Activated CD4-positive, alpha-beta T cell treated with anti-CD3 and anti-CD28 coated beads for 36 hours (primary cell): ENCODE measurements around the gene TRIM14. TPM values are rescaled to one million over a fixed set of nuclear protein-coding genes. Genes with fewer than 3 reads are reported as not detected.

Source experiments
- ATAC-seq: fragments of 200-7000 bp; cut with Tn5 transposase; one replicate; pipeline ENCODE4 v1.10.0; 2021; ENCODE audit warnings: mild to moderate bottlenecking, moderate library complexity
- CTCF ChIA-PET: fragments of 350-600 bp; sonication (Branson Sonifier 250); formaldehyde crosslinking; loops from one replicate; lab custom pipeline; 2021; ENCODE audit warnings: antibody characterized with exemption; lab: Charles Lee
- POLR2A ChIA-PET: fragments of 350-600 bp; sonication (Branson Sonifier 250); formaldehyde crosslinking; loops from one replicate; lab custom pipeline; 2021; ENCODE audit warnings: antibody characterized with exemption, inconsistent platforms; lab: Charles Lee
- DNase-seq: peaks from one replicate; pipeline ENCODE4 v3.0.0-alpha.2; 2020
- H3K27ac Mint-ChIP-seq: one replicate; pipeline ENCODE4 v1.8.0; 2021; ENCODE audit warnings: mixed read lengths
- H3K27me3 Mint-ChIP-seq: one replicate; pipeline ENCODE4 v1.8.0; 2021; ENCODE audit warnings: mixed read lengths
- H3K36me3 Mint-ChIP-seq: one replicate; pipeline ENCODE4 v1.8.0; 2021; ENCODE audit warnings: low read depth, mixed read lengths
- H3K4me1 Mint-ChIP-seq: one replicate; pipeline ENCODE4 v1.8.0; 2021; ENCODE audit warnings: mixed read lengths
- H3K4me3 Mint-ChIP-seq: one replicate; pipeline ENCODE4 v1.8.0; 2021; ENCODE audit warnings: mild to moderate bottlenecking, moderate library complexity, mixed read lengths
- H3K9me3 Mint-ChIP-seq: one replicate; pipeline ENCODE4 v1.8.0; 2021; ENCODE audit warnings: low read depth, mixed read lengths
- intact Hi-C, 2 experiments: fragments of 100-400 bp; cut with DNase I in 1 of 2; cut with micrococcal nuclease in 1 of 2; formaldehyde crosslinking; loops; one replicate each; pipeline versions ENCODE4 v1.14.2 to v1.15.1; 2022 to 2024; cut with DNase I, micrococcal nuclease
- total RNA-seq, 2 experiments: library from RNA; stranded (reverse); gene quantifications; one replicate each; pipeline ENCODE4 v1.2.3, GENCODE V29; 2021

TRIM14 gene
- total RNA-seq, 2 experiments from 2014 or later, result 54.6 to 59.6 TPM

DNA sequence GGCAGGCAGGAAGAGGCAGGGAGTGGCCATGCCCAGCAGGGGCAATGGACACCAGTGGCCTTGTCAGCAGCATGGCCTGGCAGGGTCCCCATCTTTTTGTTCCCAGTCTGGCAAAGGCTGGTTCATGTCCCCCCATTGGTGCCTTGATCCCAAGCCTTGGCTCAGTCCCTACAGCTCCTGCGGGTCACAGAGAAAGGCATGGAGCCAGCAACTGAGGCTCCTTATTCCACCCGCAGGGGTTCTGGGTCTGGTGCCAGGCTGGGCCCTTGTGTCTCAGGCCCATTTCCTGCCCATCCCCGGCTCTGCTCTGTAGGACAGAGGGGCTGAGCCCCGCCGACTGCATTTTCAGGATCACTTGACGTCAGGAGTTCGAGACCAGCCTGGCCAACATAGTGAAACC, 14.0 kb downstream of the TRIM14 start:
- Mint-ChIP-seq H3K36me3 (peaks cover 55% of the 10 kb centered on the region), H3K27ac (peak overlapping the region; percentile 92), H3K4me3 (no peak overlapping the region), H3K4me1 (peaks cover 91% of the 10 kb centered on the region), H3K9me3 (no peaks in the 10 kb centered on the region), H3K27me3 (no peaks in the 10 kb centered on the region)
- no peak for ATAC-seq
- intact Hi-C loops, result loop anchor here in 1 of 2 experiments (10.0 kb wide), 3 partner anchors 410 to 1000 kb away; partner anchors contain the start of genes ANKS6, TGFBR1 and XPA
- ChIA-PET POLR2A (interaction anchor here (0.6 kb wide), 1 partner anchor 56 kb away, joined by 3 read pairs; no protein-coding TSS in a partner anchor), CTCF (interaction anchor here (1.0 kb wide), 1 partner anchor 30 kb away, joined by 4 read pairs; no protein-coding TSS in a partner anchor)
- DNase-seq, result no peak

DNA sequence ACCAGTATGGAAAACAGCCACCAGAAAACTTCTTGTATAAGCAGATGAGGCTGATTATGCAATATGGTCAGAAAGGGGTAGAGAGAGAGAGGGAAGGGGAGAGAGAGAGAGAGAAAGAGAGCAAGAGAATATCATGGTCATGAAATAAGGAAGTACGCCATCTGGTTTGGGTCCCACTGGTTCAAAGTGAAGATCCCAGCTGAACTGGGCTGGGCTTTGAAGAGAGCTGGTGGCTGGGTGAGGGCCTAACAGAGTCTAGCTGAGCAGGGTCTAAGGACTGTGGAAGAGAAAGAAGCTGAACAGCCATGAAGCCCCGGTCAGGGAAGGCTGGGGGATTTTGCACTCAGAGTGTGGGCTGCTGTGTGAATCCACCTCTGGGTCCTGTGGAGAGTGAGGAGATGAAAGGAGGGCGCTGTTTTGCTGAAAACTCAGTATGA, 14.6 kb downstream of the TRIM14 start:
- no peaks in the 10 kb centered on the region for H3K27me3 Mint-ChIP-seq
- no peaks in the 10 kb centered on the region for H3K9me3 Mint-ChIP-seq
- peaks cover 54% of the 10 kb centered on the region for H3K36me3 Mint-ChIP-seq
- ChIA-PET CTCF (interaction anchor here (1.7 kb wide), 1 partner anchor 14 kb away, joined by 10 read pairs; the partner anchor contains the start of gene TRIM14), POLR2A (interaction anchor here (0.6 to 1.4 kb wide), 2 partner anchors 14 to 56 kb away, joined by 3 to 5 read pairs; partner anchors contain the start of gene TRIM14)
- DNase-seq (no peak), ATAC-seq (no peak)
- H3K4me3 Mint-ChIP-seq, result peak overlapping the region; percentile 8
- H3K27ac Mint-ChIP-seq, result peak overlapping the region; percentile 92
- intact Hi-C loops, result loop anchor here (5.0 to 10.0 kb wide), 5 partner anchors 47 to 1000 kb away; partner anchors contain the start of genes ANKS6 (in 1 of the 2), NANS (in 1 of the 2), TGFBR1 (in 1 of the 2) and XPA (in 1 of the 2)
- H3K4me1 Mint-ChIP-seq, result peaks cover 91% of the 10 kb centered on the region

DNA sequence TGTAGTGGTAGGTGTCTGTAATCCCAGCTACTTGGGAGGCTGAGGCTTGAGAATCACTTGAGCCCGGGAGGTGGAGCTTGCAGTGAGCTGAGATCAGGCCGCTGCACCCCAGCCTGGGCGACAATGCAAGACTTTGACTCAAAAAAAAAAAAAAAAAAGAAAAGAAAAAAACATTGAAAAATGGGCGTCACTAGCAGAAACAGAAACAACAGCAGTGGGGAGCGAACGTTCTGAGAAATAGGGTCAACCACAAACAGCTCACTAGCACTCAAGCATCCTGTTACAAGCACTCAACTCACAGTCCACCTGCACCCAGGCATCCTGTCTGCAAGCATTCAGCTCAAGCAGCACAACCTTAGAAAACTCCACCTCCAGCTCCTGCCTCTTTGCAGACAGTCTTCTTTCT, 17.2 kb downstream of the TRIM14 start:
- Mint-ChIP-seq H3K4me3 (peak overlapping the region; percentile 49), H3K27me3 (no peaks in the 10 kb centered on the region), H3K4me1 (peaks cover 84% of the 10 kb centered on the region), H3K9me3 (no peaks in the 10 kb centered on the region), H3K27ac (peak overlapping the region; percentile 95), H3K36me3 (peaks cover 46% of the 10 kb centered on the region)
- DNase-seq, result peak; percentile 86
- POLR2A ChIA-PET, result interaction anchor here (0.6 to 0.8 kb wide), 6 partner anchors 15 to 904 kb away, joined by 3 to 9 read pairs (median 4); partner anchors contain the start of gene TRIM14
- CTCF ChIA-PET, result interaction anchor here (0.6 to 1.5 kb wide), 14 partner anchors 9 to 201 kb away, joined by 3 to 7 read pairs (median 3); partner anchors contain the start of gene NANS
- ATAC-seq, result peak; percentile 96
- intact Hi-C loops, result loop anchor here (1.0 to 10.0 kb wide), 13 partner anchors 16 to 1003 kb away; partner anchors contain the start of genes NANS (in 2 of the 2), ANKS6 (in 1 of the 2), ANP32B (in 1 of the 2) and TBC1D2 (in 1 of the 2)

DNA sequence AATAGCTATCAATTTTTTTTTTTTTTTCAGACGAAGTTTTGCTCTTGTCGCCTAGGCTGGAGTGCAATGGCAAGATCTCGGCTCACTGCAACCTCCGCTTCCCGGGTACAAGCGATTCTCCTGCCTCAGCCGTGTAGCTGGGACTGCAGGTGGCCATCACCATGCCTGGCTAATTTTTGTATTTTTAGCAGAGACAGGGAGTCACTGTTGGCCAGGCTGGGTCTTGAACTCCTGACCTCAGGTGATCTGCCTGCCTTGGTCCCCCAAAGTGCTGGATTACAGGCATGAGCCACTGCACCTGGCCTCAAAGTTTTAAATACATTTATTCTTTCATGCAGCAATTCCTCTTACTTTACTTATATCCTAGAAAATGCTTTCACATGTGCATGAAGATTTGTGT, 17.6 kb downstream of the TRIM14 start:
- ChIA-PET CTCF (interaction anchor here (0.6 to 1.5 kb wide), 13 partner anchors 9 to 200 kb away, joined by 3 to 7 read pairs (median 3); no protein-coding TSS in a partner anchor), POLR2A (interaction anchor here (0.6 to 0.7 kb wide), 6 partner anchors 17 to 904 kb away, joined by 3 to 9 read pairs (median 4); partner anchors contain the start of gene TRIM14)
- Mint-ChIP-seq H3K4me1 (peaks cover 85% of the 10 kb centered on the region), H3K9me3 (no peaks in the 10 kb centered on the region), H3K27ac (peak overlapping the region; percentile 95), H3K36me3 (peaks cover 45% of the 10 kb centered on the region), H3K27me3 (no peaks in the 10 kb centered on the region), H3K4me3 (peak overlapping the region; percentile 49)
- intact Hi-C loops, result loop anchor here (1.0 to 10.0 kb wide), 6 partner anchors 26 to 1003 kb away; partner anchors contain the start of genes ANKS6 (in 1 of the 2), NANS (in 1 of the 2), TGFBR1 (in 1 of the 2) and XPA (in 1 of the 2)
- ATAC-seq (no peak), DNase-seq (no peak)

GRCh38 chr9:98100456-98100855, 18.6 kb downstream of the TRIM14 start:
- no peaks in the 10 kb centered on the region for H3K9me3 Mint-ChIP-seq
- no peaks in the 10 kb centered on the region for H3K27me3 Mint-ChIP-seq
- DNase-seq, result no peak
- intact Hi-C loops, result loop anchor here (5.0 to 10.0 kb wide), 5 partner anchors 43 to 1004 kb away; partner anchors contain the start of genes ANKS6 (in 1 of the 2), NANS (in 1 of the 2), TGFBR1 (in 1 of the 2) and XPA (in 1 of the 2)
- ChIA-PET POLR2A (no interaction called here), CTCF (interaction anchor here (0.7 to 1.4 kb wide), 6 partner anchors 10 to 196 kb away, joined by 3 to 4 read pairs (median 3); no protein-coding TSS in a partner anchor)
- H3K4me3 Mint-ChIP-seq, result no peak overlapping the region
- ATAC-seq, result no peak
- H3K27ac Mint-ChIP-seq, result peak overlapping the region; percentile 96
- H3K36me3 Mint-ChIP-seq, result peaks cover 42% of the 10 kb centered on the region
- H3K4me1 Mint-ChIP-seq, result peaks cover 77% of the 10 kb centered on the region

DNA sequence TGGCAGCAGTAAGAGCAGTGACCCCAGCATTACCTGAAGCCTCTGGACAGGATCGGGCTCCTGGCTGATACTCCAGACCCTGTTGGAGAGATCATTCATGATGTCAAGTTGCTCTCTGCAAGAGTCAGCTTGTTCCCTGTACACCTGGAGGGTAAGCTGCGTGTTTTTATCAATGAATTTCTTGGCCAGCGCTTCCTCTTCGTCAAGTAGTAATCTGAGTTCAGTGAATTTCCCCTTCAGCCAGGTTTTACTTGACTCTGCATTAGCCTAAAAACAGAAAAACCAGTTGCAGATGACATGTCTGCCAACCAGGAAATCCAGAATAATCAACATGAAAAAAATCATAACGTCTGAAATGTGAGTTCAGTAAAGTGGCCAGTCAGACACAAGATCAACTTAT, 19.1 kb downstream of the TRIM14 start:
- intact Hi-C loops, result loop anchor here (5.0 to 10.0 kb wide), 5 partner anchors 43 to 1005 kb away; partner anchors contain the start of genes ANKS6 (in 1 of the 2), NANS (in 1 of the 2), TGFBR1 (in 1 of the 2) and XPA (in 1 of the 2)
- POLR2A ChIA-PET, result no interaction called here
- DNase-seq, result no peak
- CTCF ChIA-PET, result interaction anchor here (0.7 to 1.4 kb wide), 6 partner anchors 10 to 195 kb away, joined by 3 to 4 read pairs (median 3); no protein-coding TSS in a partner anchor
- no peaks in the 10 kb centered on the region for H3K9me3 Mint-ChIP-seq
- peaks cover 73% of the 10 kb centered on the region for H3K4me1 Mint-ChIP-seq
- no peak for ATAC-seq
- peak overlapping the region; percentile 96 for H3K27ac Mint-ChIP-seq
- H3K27me3 Mint-ChIP-seq, result no peaks in the 10 kb centered on the region
- H3K4me3 Mint-ChIP-seq, result peak overlapping the region; percentile 16
- peaks cover 41% of the 10 kb centered on the region for H3K36me3 Mint-ChIP-seq

- H3K4me3 Mint-ChIP-seq, result no peak overlapping the region
- ChIA-PET CTCF (interaction anchor here (0.7 to 1.2 kb wide), 2 partner anchors 8 to 28 kb away, joined by 3 to 4 read pairs; no protein-coding TSS in a partner anchor), POLR2A (no interaction called here)
- no peak for DNase-seq
- H3K27ac Mint-ChIP-seq, result peak overlapping the region; percentile 96
- intact Hi-C loops, result no loop called here
- no peak for ATAC-seq
- H3K9me3 Mint-ChIP-seq, result no peaks in the 10 kb centered on the region
- peaks cover 73% of the 10 kb centered on the region for H3K4me1 Mint-ChIP-seq
- peaks cover 40% of the 10 kb centered on the region for H3K36me3 Mint-ChIP-seq
- no peaks in the 10 kb centered on the region for H3K27me3 Mint-ChIP-seq
These were observed 19.7 kb downstream of the TRIM14 start for GRCh38 chr9:98099346-98099745.

- Mint-ChIP-seq H3K27me3 (no peaks in the 10 kb centered on the region), H3K36me3 (peaks cover 44% of the 10 kb centered on the region), H3K4me3 (no peak overlapping the region), H3K27ac (peak overlapping the region; percentile 65), H3K9me3 (no peaks in the 10 kb centered on the region), H3K4me1 (peaks cover 67% of the 10 kb centered on the region)
- DNase-seq (peak; percentile 71), ATAC-seq (peak; percentile 28)
- ChIA-PET CTCF (interaction anchor here (0.6 to 1.3 kb wide), 7 partner anchors 8 to 165 kb away, joined by 3 to 6 read pairs (median 3); partner anchors contain the start of gene TRIM14), POLR2A (interaction anchor here (0.6 kb wide), 1 partner anchor 24 kb away, joined by 3 read pairs; no protein-coding TSS in a partner anchor)
- intact Hi-C loops, result no loop called here
These were observed 21.2 kb downstream of the TRIM14 start for GRCh38 chr9:98097836-98098235.

DNA sequence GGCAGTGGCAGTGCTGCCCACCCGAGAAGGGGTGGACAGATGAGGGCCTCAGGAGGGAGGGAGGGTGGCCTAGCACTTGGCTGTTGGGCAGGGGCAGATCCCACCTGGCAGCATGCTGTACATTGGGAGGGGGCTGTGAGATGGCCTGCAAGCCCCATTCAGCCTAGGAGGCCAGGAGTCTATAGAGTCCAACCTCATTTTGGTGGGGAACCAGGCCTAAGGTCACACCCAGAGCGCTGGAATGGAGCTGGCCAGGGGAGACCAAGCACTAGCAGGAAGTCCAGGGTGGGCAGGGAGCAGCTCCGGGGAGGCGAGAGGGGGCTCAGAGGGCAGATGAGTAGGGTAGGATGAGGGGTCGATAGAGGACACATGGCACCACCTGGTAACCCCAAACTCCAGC, 22.9 kb downstream of the TRIM14 start:
- ATAC-seq, result no peak
- no peak overlapping the region for H3K4me3 Mint-ChIP-seq
- H3K9me3 Mint-ChIP-seq, result no peaks in the 10 kb centered on the region
- peak overlapping the region; percentile 1 for H3K27ac Mint-ChIP-seq
- H3K27me3 Mint-ChIP-seq, result no peaks in the 10 kb centered on the region
- ChIA-PET POLR2A (no interaction called here), CTCF (interaction anchor here (0.6 to 1.7 kb wide), 3 partner anchors 96 to 338 kb away, joined by 3 read pairs; partner anchors contain the start of gene CORO2A)
- no peak for DNase-seq
- peaks cover 46% of the 10 kb centered on the region for H3K36me3 Mint-ChIP-seq
- H3K4me1 Mint-ChIP-seq, result peaks cover 50% of the 10 kb centered on the region
- intact Hi-C loops, result no loop called here

DNA sequence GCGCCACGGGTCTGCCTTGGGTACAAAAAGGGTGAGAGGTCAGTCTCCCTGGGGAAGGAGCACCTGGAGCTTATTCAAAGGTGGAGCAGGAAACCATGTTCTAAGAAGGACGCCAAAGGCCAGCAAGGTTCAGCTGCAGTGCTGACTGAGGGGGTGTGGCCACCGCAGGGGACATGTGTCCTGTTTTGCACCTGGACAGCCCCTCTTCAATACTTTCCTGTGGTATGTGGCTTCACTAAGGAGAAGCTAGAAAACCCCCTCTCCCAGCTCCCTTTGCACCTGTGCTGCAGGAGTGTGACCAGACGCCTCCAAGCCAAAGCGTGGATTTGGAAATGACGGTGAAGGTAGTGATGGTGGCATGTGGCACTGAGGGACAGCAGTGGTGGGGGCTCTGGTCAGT, 23.6 kb downstream of the TRIM14 start:
- intact Hi-C loops, result no loop called here
- H3K9me3 Mint-ChIP-seq, result no peaks in the 10 kb centered on the region
- ChIA-PET POLR2A (no interaction called here), CTCF (interaction anchor here (1.7 kb wide), 1 partner anchor 97 kb away, joined by 3 read pairs; the partner anchor contains the start of gene CORO2A)
- H3K27ac Mint-ChIP-seq, result no peak overlapping the region
- no peak for DNase-seq
- ATAC-seq, result no peak
- H3K27me3 Mint-ChIP-seq, result no peaks in the 10 kb centered on the region
- peaks cover 46% of the 10 kb centered on the region for H3K36me3 Mint-ChIP-seq
- H3K4me3 Mint-ChIP-seq, result no peak overlapping the region
- H3K4me1 Mint-ChIP-seq, result peaks cover 47% of the 10 kb centered on the region

DNA sequence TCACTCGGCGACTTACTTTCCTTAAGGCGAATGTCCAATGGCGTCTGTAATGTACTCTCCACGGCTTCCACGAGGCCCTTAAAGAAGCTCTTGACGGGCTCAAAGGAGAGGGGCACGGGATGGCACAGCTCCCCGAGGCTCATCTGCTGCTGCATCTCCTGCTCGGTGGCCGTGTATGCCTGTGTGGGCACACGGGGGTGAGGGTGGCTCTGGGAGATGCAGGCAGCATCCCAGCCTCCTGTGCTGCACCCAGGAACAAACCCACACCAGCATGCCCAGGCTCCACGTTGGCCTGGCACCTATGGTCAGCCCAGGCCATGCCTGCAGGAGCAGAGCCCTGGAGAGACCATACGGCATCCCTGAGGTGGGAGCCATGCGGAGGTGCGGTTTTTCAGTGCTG, 24.2 kb downstream of the TRIM14 start:
- no peak for DNase-seq
- no peaks in the 10 kb centered on the region for H3K9me3 Mint-ChIP-seq
- intact Hi-C loops, result no loop called here
- ATAC-seq, result no peak
- peaks cover 45% of the 10 kb centered on the region for H3K4me1 Mint-ChIP-seq
- no peak overlapping the region for H3K4me3 Mint-ChIP-seq
- CTCF ChIA-PET, result interaction anchor here (1.7 kb wide), 1 partner anchor 97 kb away, joined by 3 read pairs; the partner anchor contains the start of gene CORO2A
- H3K36me3 Mint-ChIP-seq, result peaks cover 46% of the 10 kb centered on the region
- no peaks in the 10 kb centered on the region for H3K27me3 Mint-ChIP-seq
- POLR2A ChIA-PET, result no interaction called here
- peak overlapping the region; percentile 32 for H3K27ac Mint-ChIP-seq
